ENCODE data around the gene ALKBH7. TPM values are rescaled to one million over a fixed set of nuclear protein-coding genes. Genes with fewer than 3 reads are reported as not detected.
A peak's percentile ranks its signal among the peaks of the same experiment; 100 is the strongest.
"Not testable (repeated sequence)": the region's sequence is repeated elsewhere in the genome, so short reads cannot be mapped to it uniquely, and the experiment has no call there.

Gene ALKBH7
- total and polyA plus RNA-seq, 2 experiments from 2014 or later = 75.4 to 76.1 TPM

GRCh38 chr19:6352381-6353165 is 20.0 kb upstream of the ALKBH7 start (continued):
- TF ChIP-seq REST (IDR thresholded peaks at IDR 0.05; ENCODE audit: unreplicated experiment) (no peak), EZH2 (IDR thresholded peaks at IDR 0.05; ENCODE audit: low read depth, unreplicated experiment) (no peak), POLR2AphosphoS5 (IDR thresholded peaks at IDR 0.05; ENCODE audit: low read depth) (no peak), ETS1 (IDR thresholded peaks at IDR 0.05) (no peak), STAT1 (IDR thresholded peaks at IDR 0.05; ENCODE audit: unreplicated experiment) (no peak)

GRCh38 chr19:6354098-6354674 is 18.4 kb upstream of the ALKBH7 start:
- H3K27ac ChIP-seq (ENCODE audit: low read depth) = no peak overlapping the region
- no peaks in the 10 kb centered on the region for H4K20me1 ChIP-seq (replicated peaks; ENCODE audit: insufficient read depth)
- Mint-ChIP-seq H3K4me1 (no peaks in the 10 kb centered on the region), H3K9me3 (peaks cover 47% of the 10 kb centered on the region), H3K36me3 (ENCODE audit: low read depth) (no peaks in the 10 kb centered on the region), H3K4me3 (no peak overlapping the region), H3K27me3 (ENCODE audit: insufficient read depth, low read depth, poor library complexity) (no peaks in the 10 kb centered on the region), H3K27ac (no peak overlapping the region)
- H3K9me2 ChIP-seq (ENCODE audit: insufficient read depth) = no peaks in the 10 kb centered on the region
- H3K4me2 ChIP-seq = no peak overlapping the region
- no peak overlapping the region for H2AFZ ChIP-seq
- H3K4me3 ChIP-seq = no peak overlapping the region
- DNase-seq (ENCODE audit: low spot score) (peak; percentile 35), ATAC-seq (no peak)
- TF ChIP-seq JUNB (IDR thresholded peaks at IDR 0.05; ENCODE audit: unreplicated experiment) (no peak), CTCF (conservative IDR thresholded peaks at IDR 0.05; ENCODE audit: low read depth in 2 of 2) (peak; percentile 43 to 53)
- no peaks in the 10 kb centered on the region for H3K27me3 ChIP-seq (ENCODE audit: insufficient read depth)
- no peaks in the 10 kb centered on the region for H3K36me3 ChIP-seq (ENCODE audit: insufficient read depth)
- H3F3A ChIP-seq (replicated peaks; ENCODE audit: low read depth) = no peaks in the 10 kb centered on the region
- no peaks in the 10 kb centered on the region for H3K4me1 ChIP-seq (ENCODE audit: insufficient read depth)
- H3K79me2 ChIP-seq (replicated peaks; ENCODE audit: insufficient read depth) = no peaks in the 10 kb centered on the region

- not testable (repeated sequence) for H3K9me2 ChIP-seq (ENCODE audit: insufficient read depth); H3K4me2 ChIP-seq; H3F3A ChIP-seq (replicated peaks; ENCODE audit: low read depth); H3K27me3 ChIP-seq (ENCODE audit: insufficient read depth); H3K4me1 ChIP-seq (ENCODE audit: insufficient read depth); H4K20me1 ChIP-seq (replicated peaks; ENCODE audit: insufficient read depth); DNase-seq (ENCODE audit: low spot score); H2AFZ ChIP-seq; ATAC-seq; H3K4me3 ChIP-seq; H3K36me3 ChIP-seq (ENCODE audit: insufficient read depth); H3K36me3 Mint-ChIP-seq (ENCODE audit: low read depth); H3K27ac Mint-ChIP-seq; H3K79me2 ChIP-seq (replicated peaks; ENCODE audit: insufficient read depth); H3K27me3 Mint-ChIP-seq (ENCODE audit: insufficient read depth, low read depth, poor library complexity); H3K4me1 Mint-ChIP-seq; H3K27ac ChIP-seq (ENCODE audit: low read depth); H3K4me3 Mint-ChIP-seq
- peaks cover 44% of the 10 kb centered on the region for H3K9me3 Mint-ChIP-seq
Observed at GRCh38 chr19:6355321-6356040, 17.1 kb upstream of the ALKBH7 start.
